Measurements from ENCODE around the gene VSNL1. TPM values are rescaled to one million over a fixed set of nuclear protein-coding genes. Genes with fewer than 3 reads are reported as not detected.

VSNL1 gene
- total and polyA plus RNA-seq, 9 donors = 0.41 to 9.4 (median 2.7) TPM; not detected in 1

GRCh38 chr2:17574406-17575073 is 34.0 kb downstream of the VSNL1 start:
- WGBS, 3 donors = 84 to 91% (median 89%) methylated on average over 3 of the region's 3 CpGs
- no peak for DNase-seq
- no peak for TF ChIP-seq POLR2A (IDR thresholded peaks at IDR 0.05)
- no peak for TF ChIP-seq EP300 (IDR thresholded peaks at IDR 0.05)
- no peak for TF ChIP-seq CTCF (IDR thresholded peaks at IDR 0.05)

DNA sequence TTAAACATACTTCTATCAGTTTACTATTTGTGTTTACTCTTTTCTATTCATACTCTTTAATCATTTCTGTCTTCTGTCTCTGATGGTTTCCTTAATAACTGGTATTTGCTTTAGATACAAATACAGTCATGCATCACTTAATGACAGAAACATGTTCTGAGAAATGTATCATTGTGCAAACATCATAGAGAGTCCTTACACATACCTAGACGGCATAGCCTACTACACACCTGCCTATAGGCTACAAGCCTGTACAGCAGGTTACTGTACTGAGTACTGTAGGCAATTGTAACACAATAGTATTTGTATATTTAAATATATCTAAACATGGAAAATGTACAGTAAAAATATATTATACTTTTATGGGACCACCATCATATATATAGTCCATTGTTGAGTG is 36.3 kb downstream of the VSNL1 start:
- Histone ChIP-seq H3K9me3 (no peaks in the 10 kb centered on the region), H3K27me3 (no peaks in the 10 kb centered on the region), H3K4me3 (no peak overlapping the region), H3K4me1 (ENCODE audit: insufficient read depth) (no peaks in the 10 kb centered on the region), H3K36me3 (no peaks in the 10 kb centered on the region), H3K27ac (no peak overlapping the region)
- TF ChIP-seq CTCF (IDR thresholded peaks at IDR 0.05) = no peak
- TF ChIP-seq EP300 (IDR thresholded peaks at IDR 0.05) = no peak
- no peak for TF ChIP-seq POLR2A (IDR thresholded peaks at IDR 0.05)
- 84 to 93% (median 89%) methylated on average over 1 of the region's 1 CpG for WGBS, 3 donors
- intact Hi-C loops (cut with DNase I) = no loop called here
- DNase-seq = no peak

More at GRCh38 chr2:17574406-17575073, 34.0 kb downstream of the VSNL1 start:
- no peaks in the 10 kb centered on the region for H3K36me3 ChIP-seq
- H3K4me1 ChIP-seq (ENCODE audit: insufficient read depth) = no peaks in the 10 kb centered on the region
- no peak overlapping the region for H3K4me3 ChIP-seq
- no peak overlapping the region for H3K27ac ChIP-seq
- no peaks in the 10 kb centered on the region for H3K27me3 ChIP-seq
- intact Hi-C loops (cut with DNase I) = no loop called here
- no peaks in the 10 kb centered on the region for H3K9me3 ChIP-seq

DNA sequence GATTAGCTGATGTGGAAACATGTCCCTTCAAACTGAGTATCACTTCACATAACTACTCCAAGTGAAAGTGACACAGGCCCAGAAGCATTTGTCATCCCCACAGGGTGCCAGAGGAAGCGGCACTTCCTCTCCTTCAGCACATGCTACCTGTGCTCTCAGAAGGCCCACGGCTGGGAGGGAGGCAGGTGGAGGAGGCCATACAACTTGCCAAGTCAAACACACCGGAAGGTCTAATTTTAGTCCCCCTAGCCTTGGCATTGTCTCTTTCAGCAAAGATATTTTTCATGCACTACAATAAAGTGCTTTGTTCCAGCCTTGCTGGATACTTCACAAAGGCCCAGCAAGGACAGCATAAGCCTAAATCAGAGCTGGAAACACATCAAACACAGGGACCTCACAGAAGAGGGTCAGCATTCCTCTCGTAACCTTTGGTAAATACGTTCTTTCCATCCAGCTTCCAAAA is 38.0 kb downstream of the VSNL1 start:
- TF ChIP-seq POLR2A (IDR thresholded peaks at IDR 0.05) (no peak), CTCF (IDR thresholded peaks at IDR 0.05) (no peak), EP300 (IDR thresholded peaks at IDR 0.05) (no peak)
- Histone ChIP-seq H3K27me3 (no peaks in the 10 kb centered on the region), H3K4me3 (no peak overlapping the region), H3K4me1 (ENCODE audit: insufficient read depth) (no peaks in the 10 kb centered on the region), H3K9me3 (no peaks in the 10 kb centered on the region), H3K36me3 (no peaks in the 10 kb centered on the region), H3K27ac (no peak overlapping the region)
- 26 to 43% (median 37%) methylated on average over 5 of the region's 5 CpGs for WGBS, 3 donors
- intact Hi-C loops (cut with DNase I) = no loop called here
- DNase-seq = no peak

GRCh38 chr2:17579605-17580318 is 39.3 kb downstream of the VSNL1 start:
- H3K4me3 ChIP-seq = no peak overlapping the region
- no peak overlapping the region for H3K27ac ChIP-seq
- TF ChIP-seq EP300 (IDR thresholded peaks at IDR 0.05) = no peak
- no peak for TF ChIP-seq POLR2A (IDR thresholded peaks at IDR 0.05)
- no peak for TF ChIP-seq CTCF (IDR thresholded peaks at IDR 0.05)
- no peaks in the 10 kb centered on the region for H3K36me3 ChIP-seq
- no peaks in the 10 kb centered on the region for H3K4me1 ChIP-seq (ENCODE audit: insufficient read depth)
- intact Hi-C loops (cut with DNase I) = no loop called here
- H3K27me3 ChIP-seq = no peaks in the 10 kb centered on the region
- H3K9me3 ChIP-seq = no peaks in the 10 kb centered on the region
- DNase-seq = no peak
- WGBS, 3 donors = 82 to 93% (median 90%) methylated on average over 3 of the region's 3 CpGs
